Thyroid gland (tissue), 4 donors: ENCODE results near the gene HOXC6.

Experiments
- CTCF ChIP-seq, 6 experiments: fragments of 200-600 bp in 3 of 6; fragments of 450-650 bp in 3 of 6; sonication (generic) in 3 of 6; IDR thresholded peaks; one replicate each; pipeline ENCODE4 v1.5.1; 2016 to 2019; ENCODE audit warnings: antibody characterized with exemption in 6 of 6, mild to moderate bottlenecking in 2 of 6, inconsistent platforms in 1 of 6, moderate library complexity in 1 of 6
- POLR2A ChIP-seq, 2 donors: fragments of 450-650 bp; IDR thresholded peaks; one replicate each; pipeline ENCODE4 v1.6.1; 2017; ENCODE audit warnings: antibody characterized with exemption in 2 of 2, mild to moderate bottlenecking in 2 of 2, moderate library complexity in 1 of 2

GRCh38 chr12:54004841-54005530 is 23.3 kb upstream of the HOXC6 start:
- TF ChIP-seq CTCF (IDR thresholded peaks at IDR 0.05), result no peak
- TF ChIP-seq POLR2A (IDR thresholded peaks at IDR 0.05), result no peak
